IMR-90 (cell line): ENCODE measurements around the gene C11orf86. TPM values are rescaled to one million over a fixed set of nuclear protein-coding genes. Genes with fewer than 3 reads are reported as not detected.

Source experiments
- ATAC-seq: fragments of 200-7000 bp; cut with Tn5 transposase; 2 replicates; pipeline ENCODE4 v1.9.1; 2020; ENCODE audit warnings: low read depth, mild to moderate bottlenecking, moderate library complexity
- BruUV-seq: library from RNA; stranded (reverse); fragments of 400-500 nt; replicated peaks from 2 replicates; lab custom pipeline; 2021; lab: Mats Ljungman, UMichigan
- CTCF ChIA-PET: fragments of 300-600 bp; formaldehyde crosslinking; extraction: SDS; loops from one replicate; lab custom pipeline; 2021; ENCODE audit warnings: antibody characterized with exemption; lab: Yijun Ruan, JAX
- POLR2A ChIA-PET: fragments of 300-600 bp; sonication (Branson Sonifier 250); formaldehyde crosslinking; loops from one replicate; lab custom pipeline; 2022; ENCODE audit warnings: antibody characterized with exemption; ENCODE audit not compliant: unreplicated experiment; lab: Charles Lee
- DNase-seq: peaks from one replicate; pipeline ENCODE4 v3.0.0; 2013
- H2AFZ ChIP-seq: replicated peaks from 2 replicates; pipeline ENCODE3; 2013; ENCODE audit warnings: low read length, mild to moderate bottlenecking; ENCODE audit not compliant: poor library complexity
- H2AK5ac ChIP-seq: 2 replicates; pipeline ENCODE4 v1.6.1; 2013; ENCODE audit warnings: low read depth, low read length, inconsistent platforms
- H2AK9ac ChIP-seq: replicated peaks from 2 replicates; pipeline ENCODE3; 2013; ENCODE audit warnings: mild to moderate bottlenecking, low read depth, low read length, moderate library complexity; ENCODE audit not compliant: poor library complexity
- H2BK120ac ChIP-seq: 2 replicates; pipeline ENCODE4 v1.6.1; 2013; ENCODE audit warnings: low read depth, low read length, inconsistent platforms
- H2BK15ac ChIP-seq: 3 replicates; pipeline ENCODE4 v1.6.1; 2013; ENCODE audit warnings: low read depth, low read length, inconsistent platforms
- H2BK20ac ChIP-seq: 2 replicates; pipeline ENCODE4 v1.6.1; 2013; ENCODE audit warnings: low read depth, mild to moderate bottlenecking, inconsistent platforms, low read length, moderate library complexity
- H2BK5ac ChIP-seq: 2 replicates; pipeline ENCODE4 v1.6.1; 2013; ENCODE audit warnings: mild to moderate bottlenecking, low read depth, low read length, inconsistent platforms; ENCODE audit not compliant: poor library complexity, severe bottlenecking
- H3K14ac ChIP-seq: replicated peaks from 2 replicates; pipeline ENCODE4 v1.6.1; 2013; ENCODE audit warnings: low read depth, low read length, inconsistent platforms
- H3K18ac ChIP-seq: 2 replicates; pipeline ENCODE4 v1.6.1; 2013; ENCODE audit warnings: low read depth, low read length, control low read depth
- H3K23ac ChIP-seq: 2 replicates; pipeline ENCODE4 v1.6.1; 2013; ENCODE audit warnings: low read depth, low read length, inconsistent platforms
- H3K27ac ChIP-seq: 2 replicates; pipeline ENCODE4 v1.5.1; 2013; ENCODE audit warnings: mild to moderate bottlenecking, control low read depth, low read length; ENCODE audit not compliant: insufficient read depth
- H3K27me3 ChIP-seq: 2 replicates; pipeline ENCODE4 v1.6.1; 2013; ENCODE audit warnings: low read length; ENCODE audit not compliant: control insufficient read depth, insufficient read depth
- H3K36me3 ChIP-seq: 2 replicates; pipeline ENCODE4 v1.6.1; 2013; ENCODE audit warnings: low read length, mixed read lengths; ENCODE audit not compliant: control insufficient read depth, insufficient read depth
- H3K4ac ChIP-seq: 2 replicates; pipeline ENCODE4 v1.6.1; 2013; ENCODE audit warnings: low read depth, low read length, inconsistent platforms
- H3K4me1 ChIP-seq: 2 replicates; pipeline ENCODE4 v1.6.1; 2013; ENCODE audit warnings: low read length, mixed read lengths; ENCODE audit not compliant: control insufficient read depth, insufficient read depth
- H3K4me2 ChIP-seq: 2 replicates; pipeline ENCODE4 v1.6.1; 2013; ENCODE audit warnings: low read depth, mild to moderate bottlenecking, control low read depth, low read length, moderate library complexity
- H3K4me3 ChIP-seq: 2 replicates; pipeline ENCODE4 v1.5.1; 2013; ENCODE audit warnings: low read depth, mild to moderate bottlenecking, control low read depth, low read length, moderate library complexity; ENCODE audit not compliant: insufficient read depth
- H3K56ac ChIP-seq: 2 replicates; pipeline ENCODE4 v1.6.1; 2013; ENCODE audit warnings: low read length, inconsistent platforms; ENCODE audit not compliant: insufficient read depth; ENCODE audit errors: extremely low read depth
- H3K79me1 ChIP-seq, 2 experiments: 2 replicates each; pipeline ENCODE4 v1.6.1; 2013; ENCODE audit warnings: low read length in 2 of 2, inconsistent platforms in 1 of 2, low read depth in 1 of 2
- H3K9ac ChIP-seq: 2 replicates; pipeline ENCODE4 v1.6.1; 2013; ENCODE audit warnings: low read depth, low read length, control low read depth
- H3K9me1 ChIP-seq: 2 replicates; pipeline ENCODE4 v1.6.1; 2013; ENCODE audit warnings: low read length, inconsistent platforms; ENCODE audit not compliant: insufficient read depth
- H3K9me3 ChIP-seq: 2 replicates; pipeline ENCODE4 v1.6.1; 2013; ENCODE audit warnings: low read length; ENCODE audit not compliant: control insufficient read depth, insufficient read depth
- H4K20me1 ChIP-seq: 2 replicates; pipeline ENCODE4 v1.6.1; 2013; ENCODE audit warnings: low read length, inconsistent platforms; ENCODE audit not compliant: insufficient read depth
- H4K5ac ChIP-seq: 2 replicates; pipeline ENCODE4 v1.6.1; 2013; ENCODE audit warnings: mild to moderate bottlenecking, low read depth, low read length, control low read depth
- H4K8ac ChIP-seq, 2 experiments: 2 replicates each; pipeline ENCODE4 v1.6.1; 2013; ENCODE audit warnings: low read depth in 2 of 2, low read length in 2 of 2, control low read depth in 1 of 2, inconsistent platforms in 1 of 2
- H4K91ac ChIP-seq: 2 replicates; pipeline ENCODE4 v1.6.1; 2013; ENCODE audit warnings: low read depth, low read length, inconsistent platforms; ENCODE audit not compliant: insufficient read depth
- BHLHE40 ChIP-seq: fragments of 150-350 bp; IDR thresholded peaks from 2 replicates; pipeline ENCODE4 v1.6.1; 2016; ENCODE audit warnings: mild to moderate bottlenecking, low read depth, low read length
- CHD1 ChIP-seq: IDR thresholded peaks from 2 replicates; pipeline ENCODE4 v1.6.1; 2012; ENCODE audit warnings: low read depth, low read length, improper control_type of control experiment
- FOS ChIP-seq: fragments of 150-350 bp; IDR thresholded peaks from 2 replicates; pipeline ENCODE4 v1.6.1; 2016; ENCODE audit warnings: low read depth, low read length
- MAFK ChIP-seq: IDR thresholded peaks from 2 replicates; pipeline ENCODE4 v1.6.1; 2012; ENCODE audit warnings: low read depth, low read length, improper control_type of control experiment
- MXI1 ChIP-seq: IDR thresholded peaks from 2 replicates; pipeline ENCODE4 v1.6.1; 2012; ENCODE audit warnings: low read depth, mild to moderate bottlenecking, low read length, moderate library complexity, borderline replicate concordance
- POLR2A ChIP-seq: IDR thresholded peaks from 2 replicates; pipeline ENCODE4 v1.6.1; 2012; ENCODE audit warnings: mild to moderate bottlenecking, low read depth, low read length
- RAD21 ChIP-seq: IDR thresholded peaks from 2 replicates; pipeline ENCODE4 v1.6.1; 2012; ENCODE audit warnings: low read length, improper control_type of control experiment
- RCOR1 ChIP-seq: IDR thresholded peaks from 2 replicates; pipeline ENCODE4 v1.6.1; 2012; ENCODE audit warnings: mild to moderate bottlenecking, low read length, improper control_type of control experiment; ENCODE audit not compliant: insufficient replicate concordance
- RFX5 ChIP-seq: IDR thresholded peaks from 2 replicates; pipeline ENCODE4 v1.8.0; 2012; ENCODE audit warnings: low read depth, mild to moderate bottlenecking, low read length, moderate library complexity
- SMC3 ChIP-seq: fragments of 150-350 bp; IDR thresholded peaks from 2 replicates; pipeline ENCODE4 v1.6.1; 2016; ENCODE audit warnings: low read depth, mild to moderate bottlenecking, antibody characterized with exemption, low read length, moderate library complexity
- WGBS, 2 experiments: methylation state at CpG; one replicate each; pipeline versions ENCODE4 v1.1.5 to v1.1.7; 2013; ENCODE audit warnings: missing lambda C conversion rate in 2 of 2; ENCODE audit not compliant: insufficient read length in 1 of 2; ENCODE audit errors: extremely low coverage in 2 of 2; 5-methylcytosine and 5-hydroxymethylcytosine counted together
- dilution Hi-C: fragments of 300-500 bp; cut with HindIII; formaldehyde crosslinking; loops from one replicate; pipeline ENCODE4 v1.14.3; 2018; ENCODE audit warnings: low sequenced_read_pairs; ENCODE audit not compliant: unreplicated experiment
- in situ Hi-C: fragments of 300-500 bp; cut with MboI; formaldehyde crosslinking; loops from 3 replicates; pipeline ENCODE4 v1.14.3; 2019; ENCODE audit warnings: low sequenced_read_pairs, inconsistent platforms, mixed read lengths
- intact Hi-C: fragments of 100-400 bp; cut with micrococcal nuclease; formaldehyde crosslinking; loops from 2 replicates; pipeline ENCODE4 v1.10.0; 2022
- polyA plus RNA-seq, 3 experiments: library from polyadenylated mRNA; depleted of rRNA; stranded (reverse); fragments of >200 nt; gene quantifications; 2 replicates each; pipeline ENCODE4 v1.2.3, GENCODE V29; 2012; ENCODE audit warnings: low replicate concordance in 1 of 3
- total RNA-seq: library from RNA; depleted of rRNA; stranded (reverse); fragments of >200 nt; gene quantifications from 2 replicates; pipeline ENCODE4 v1.2.3, GENCODE V29; 2012
- TF ChIP-seq, protein P1 (sequence below): fragments of 150-350 bp; IDR thresholded peaks from 2 replicates; pipeline ENCODE4 v1.6.1; 2017; ENCODE audit warnings: mild to moderate bottlenecking, antibody characterized with exemption, low read length, low read depth
- TF ChIP-seq, protein P2 (sequence below): fragments of 150-350 bp; IDR thresholded peaks from 2 replicates; pipeline ENCODE4 v1.6.1; 2016; ENCODE audit warnings: low read depth, mild to moderate bottlenecking, low read length, moderate library complexity, borderline replicate concordance

The C11orf86 gene
- total and polyA plus RNA-seq, 2 of the 4 experiments (the other 2 are of a cell fraction), result not detected

DNA sequence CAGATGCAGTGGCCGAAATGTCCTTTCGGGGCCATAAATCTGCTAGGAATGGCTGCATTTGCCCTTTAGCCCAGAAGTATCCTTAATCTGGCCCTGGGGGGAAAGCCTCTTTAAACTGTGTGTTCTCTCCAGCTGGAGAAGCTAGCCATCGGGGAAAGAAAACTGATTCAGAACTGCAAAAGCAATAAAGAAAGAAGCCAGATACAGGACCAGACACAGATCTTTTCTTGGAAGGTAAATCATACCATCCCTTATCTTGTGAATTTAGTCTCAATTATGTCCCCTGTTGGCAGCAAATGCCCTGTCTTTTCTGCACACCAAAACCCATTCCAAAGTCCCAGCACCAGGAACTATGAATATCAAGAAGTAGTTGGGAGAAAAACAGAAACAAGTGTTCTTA lies 42.6 kb upstream of the C11orf86 start:
- Histone ChIP-seq H2AK5ac (no peak overlapping the region), H3K14ac (no peak overlapping the region), H3K23ac (no peak overlapping the region), H3K18ac (no peak overlapping the region), H4K20me1 (no peaks in the 10 kb centered on the region; the same call in 1 of the 2 replicates), H3K56ac (no peak overlapping the region), H4K91ac (no peak overlapping the region; the same call in 1 of the 2 replicates), H4K5ac (no peak overlapping the region), H3K4me1 (peaks cover 21% of the 10 kb centered on the region), H3K4ac (no peak overlapping the region), H2BK20ac (no peak overlapping the region), H3K36me3 (no peaks in the 10 kb centered on the region), H3K4me3 (no peak overlapping the region), H3K9me1 (peaks cover 20% of the 10 kb centered on the region), H3K4me2 (no peak overlapping the region), H4K8ac (no peak overlapping the region), H2AFZ (no peak overlapping the region), H3K9ac (no peak overlapping the region), H2BK5ac (no peak overlapping the region), H3K27ac (no peak overlapping the region), H2BK15ac (no peak overlapping the region; the same call in 2 of the 3 replicates), H3K9me3 (peaks cover 3% of the 10 kb centered on the region; the same call in 1 of the 2 replicates), H3K27me3 (no peaks in the 10 kb centered on the region), H3K79me1 (peaks cover 0 to 14% of the 10 kb centered on the region in 2 experiments; a peak in 3 of 4 replicates), H2AK9ac (no peak overlapping the region), H2BK120ac (no peak overlapping the region)
- dilution Hi-C loops, result no loop called here
- WGBS, 2 experiments, result 93% methylated on average over 3 of the region's 3 CpGs; no CpG with 5 or more reads in 1 of the 2 experiments
- intact Hi-C loops, result no loop called here
- DNase-seq, result no peak
- no peak for ATAC-seq
- POLR2A ChIA-PET, result no interaction called here
- TF ChIP-seq RFX5 (no peak), RAD21 (no peak), FOS (no peak), MXI1 (no peak), MAFK (no peak), POLR2A (no peak), BHLHE40 (no peak), RCOR1 (no peak), CHD1 (no peak), SMC3 (no peak)
- TF ChIP-seq, protein P1, sequence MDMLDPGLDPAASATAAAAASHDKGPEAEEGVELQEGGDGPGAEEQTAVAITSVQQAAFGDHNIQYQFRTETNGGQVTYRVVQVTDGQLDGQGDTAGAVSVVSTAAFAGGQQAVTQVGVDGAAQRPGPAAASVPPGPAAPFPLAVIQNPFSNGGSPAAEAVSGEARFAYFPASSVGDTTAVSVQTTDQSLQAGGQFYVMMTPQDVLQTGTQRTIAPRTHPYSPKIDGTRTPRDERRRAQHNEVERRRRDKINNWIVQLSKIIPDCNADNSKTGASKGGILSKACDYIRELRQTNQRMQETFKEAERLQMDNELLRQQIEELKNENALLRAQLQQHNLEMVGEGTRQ, result no peak
- TF ChIP-seq, protein P2, sequence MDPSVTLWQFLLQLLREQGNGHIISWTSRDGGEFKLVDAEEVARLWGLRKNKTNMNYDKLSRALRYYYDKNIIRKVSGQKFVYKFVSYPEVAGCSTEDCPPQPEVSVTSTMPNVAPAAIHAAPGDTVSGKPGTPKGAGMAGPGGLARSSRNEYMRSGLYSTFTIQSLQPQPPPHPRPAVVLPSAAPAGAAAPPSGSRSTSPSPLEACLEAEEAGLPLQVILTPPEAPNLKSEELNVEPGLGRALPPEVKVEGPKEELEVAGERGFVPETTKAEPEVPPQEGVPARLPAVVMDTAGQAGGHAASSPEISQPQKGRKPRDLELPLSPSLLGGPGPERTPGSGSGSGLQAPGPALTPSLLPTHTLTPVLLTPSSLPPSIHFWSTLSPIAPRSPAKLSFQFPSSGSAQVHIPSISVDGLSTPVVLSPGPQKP, result no peak
- CTCF ChIA-PET, result no interaction called here
- in situ Hi-C loops, result no loop called here
- no TSS peak for BruUV-seq
